Hepatocyte (in vitro differentiated cells): Measurements from ENCODE around the gene CALB2. TPM values are rescaled to one million over a fixed set of nuclear protein-coding genes. Genes with fewer than 3 reads are reported as not detected.
A peak's percentile ranks its signal among the peaks of the same experiment; 100 is the strongest.

Experiments used
- DNase-seq: peaks from one replicate; pipeline ENCODE4 v3.0.0-alpha.2; 2016; ENCODE audit warnings: low spot score
- H2AFZ ChIP-seq: fragments of 200-600 bp; sonication (generic); 2 replicates; pipeline ENCODE4 v1.6.0; 2016; ENCODE audit warnings: antibody characterized with exemption, mild to moderate bottlenecking
- H3K27ac ChIP-seq: fragments of 200-600 bp; sonication (generic); 2 replicates; pipeline ENCODE4 v1.5.1; 2016; ENCODE audit warnings: mild to moderate bottlenecking
- H3K27me3 ChIP-seq: fragments of 200-600 bp; sonication (generic); 2 replicates; pipeline ENCODE4 v1.6.1; 2016
- H3K36me3 ChIP-seq: fragments of 200-600 bp; sonication (generic); replicated peaks from 2 replicates; pipeline ENCODE4 v1.5.1; 2016; ENCODE audit warnings: low read depth; ENCODE audit not compliant: insufficient read depth
- H3K4me1 ChIP-seq: fragments of 200-600 bp; sonication (generic); 2 replicates; pipeline ENCODE4 v1.5.1; 2016; ENCODE audit warnings: mild to moderate bottlenecking, moderate library complexity; ENCODE audit not compliant: insufficient read depth
- H3K4me2 ChIP-seq: fragments of 200-600 bp; sonication (generic); 2 replicates; pipeline ENCODE4 v1.6.0; 2016
- H3K4me3 ChIP-seq: fragments of 200-600 bp; sonication (generic); 2 replicates; pipeline ENCODE4 v1.5.1; 2016; ENCODE audit warnings: mild to moderate bottlenecking
- H3K79me2 ChIP-seq: fragments of 200-600 bp; sonication (generic); 2 replicates; pipeline ENCODE4 v1.6.0; 2017; ENCODE audit warnings: mild to moderate bottlenecking
- H3K9me2 ChIP-seq: fragments of 200-600 bp; sonication (generic); replicated peaks from 2 replicates; pipeline ENCODE4 v1.6.0; 2017; ENCODE audit warnings: mild to moderate bottlenecking; ENCODE audit not compliant: insufficient read depth
- H3K9me3 ChIP-seq: fragments of 200-600 bp; sonication (generic); 2 replicates; pipeline ENCODE4 v1.5.1; 2016; ENCODE audit warnings: low read depth, mild to moderate bottlenecking
- H4K20me1 ChIP-seq: fragments of 200-600 bp; sonication (generic); 2 replicates; pipeline ENCODE4 v1.6.0; 2016; ENCODE audit warnings: mild to moderate bottlenecking; ENCODE audit not compliant: insufficient read depth, poor library complexity, severe bottlenecking
- EZH2 ChIP-seq: fragments of 200-600 bp; sonication (generic); IDR thresholded peaks from 2 replicates; pipeline ENCODE4 v1.6.1; 2016; ENCODE audit warnings: antibody characterized with exemption, mild to moderate bottlenecking, borderline replicate concordance
- EZH2phosphoT487 ChIP-seq: fragments of 200-600 bp; sonication (generic); IDR thresholded peaks from one replicate; pipeline ENCODE4 v1.6.1; 2018; ENCODE audit warnings: antibody characterized with exemption, mild to moderate bottlenecking, low read depth, moderate library complexity; ENCODE audit not compliant: unreplicated experiment, severe bottlenecking
- whole genome bisulfite sequencing: methylation state at CpG from one replicate; pipeline ENCODE4 v1.1.6; 2016; ENCODE audit warnings: low lambda C conversion rate; ENCODE audit errors: missing lambda C conversion rate; 5-methylcytosine and 5-hydroxymethylcytosine counted together
- polyA plus RNA-seq: library from polyadenylated mRNA; unstranded; fragments of >200 nt; fragmentation: Nextera tagmentation; extraction: Ambion mirVana; gene quantifications from 2 replicates; pipeline ENCODE4 v1.2.1, GENCODE V29; 2016
- total RNA-seq: library from RNA; depleted of rRNA; stranded (reverse); fragments of >200 nt; gene quantifications from 2 replicates; pipeline ENCODE4 v1.2.3, GENCODE V29; 2014
- TF ChIP-seq, protein P1 (sequence below): fragments of 200-600 bp; sonication (generic); IDR thresholded peaks from 2 replicates; pipeline ENCODE4 v1.5.1; 2016; ENCODE audit warnings: antibody characterized with exemption, mild to moderate bottlenecking; ENCODE audit not compliant: poor library complexity

Gene CALB2
- total and polyA plus RNA-seq, 2 experiments from 2014 or later, result 2.3 to 6.5 TPM

DNA sequence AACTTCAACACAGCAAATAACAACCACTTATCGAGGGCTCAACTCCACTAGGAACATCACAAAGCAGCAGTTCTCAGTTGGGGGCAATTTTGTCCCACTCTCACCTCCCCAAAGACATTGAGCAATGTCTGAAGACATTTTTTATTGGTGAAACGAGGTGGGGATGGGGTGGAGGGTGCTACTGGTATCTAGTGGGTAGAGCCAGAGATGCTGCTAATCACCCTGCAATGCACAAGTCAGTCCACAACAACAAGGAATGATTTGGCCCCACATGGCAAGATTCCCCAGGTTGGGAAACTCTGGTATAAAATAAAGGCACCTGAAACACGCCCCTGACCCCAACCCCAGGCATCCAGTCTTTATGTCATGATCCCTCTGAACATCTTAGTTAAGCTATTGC, 50.0 kb downstream of the CALB2 start:
- Histone ChIP-seq H3K4me3 (no peak overlapping the region), H2AFZ (no peak overlapping the region), H3K4me2 (no peak overlapping the region), H3K9me2 (no peaks in the 10 kb centered on the region), H3K36me3 (no peaks in the 10 kb centered on the region), H3K4me1 (no peaks in the 10 kb centered on the region), H3K79me2 (no peaks in the 10 kb centered on the region), H3K27me3 (peaks cover 14% of the 10 kb centered on the region), H4K20me1 (no peaks in the 10 kb centered on the region), H3K9me3 (no peaks in the 10 kb centered on the region), H3K27ac (no peak overlapping the region)
- no peak for DNase-seq
- WGBS, result 66% methylated on average over 3 of the region's 3 CpGs
- TF ChIP-seq EZH2 (no peak), EZH2phosphoT487 (no peak)
- TF ChIP-seq, protein P1, sequence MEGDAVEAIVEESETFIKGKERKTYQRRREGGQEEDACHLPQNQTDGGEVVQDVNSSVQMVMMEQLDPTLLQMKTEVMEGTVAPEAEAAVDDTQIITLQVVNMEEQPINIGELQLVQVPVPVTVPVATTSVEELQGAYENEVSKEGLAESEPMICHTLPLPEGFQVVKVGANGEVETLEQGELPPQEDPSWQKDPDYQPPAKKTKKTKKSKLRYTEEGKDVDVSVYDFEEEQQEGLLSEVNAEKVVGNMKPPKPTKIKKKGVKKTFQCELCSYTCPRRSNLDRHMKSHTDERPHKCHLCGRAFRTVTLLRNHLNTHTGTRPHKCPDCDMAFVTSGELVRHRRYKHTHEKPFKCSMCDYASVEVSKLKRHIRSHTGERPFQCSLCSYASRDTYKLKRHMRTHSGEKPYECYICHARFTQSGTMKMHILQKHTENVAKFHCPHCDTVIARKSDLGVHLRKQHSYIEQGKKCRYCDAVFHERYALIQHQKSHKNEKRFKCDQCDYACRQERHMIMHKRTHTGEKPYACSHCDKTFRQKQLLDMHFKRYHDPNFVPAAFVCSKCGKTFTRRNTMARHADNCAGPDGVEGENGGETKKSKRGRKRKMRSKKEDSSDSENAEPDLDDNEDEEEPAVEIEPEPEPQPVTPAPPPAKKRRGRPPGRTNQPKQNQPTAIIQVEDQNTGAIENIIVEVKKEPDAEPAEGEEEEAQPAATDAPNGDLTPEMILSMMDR, result no peak

DNA sequence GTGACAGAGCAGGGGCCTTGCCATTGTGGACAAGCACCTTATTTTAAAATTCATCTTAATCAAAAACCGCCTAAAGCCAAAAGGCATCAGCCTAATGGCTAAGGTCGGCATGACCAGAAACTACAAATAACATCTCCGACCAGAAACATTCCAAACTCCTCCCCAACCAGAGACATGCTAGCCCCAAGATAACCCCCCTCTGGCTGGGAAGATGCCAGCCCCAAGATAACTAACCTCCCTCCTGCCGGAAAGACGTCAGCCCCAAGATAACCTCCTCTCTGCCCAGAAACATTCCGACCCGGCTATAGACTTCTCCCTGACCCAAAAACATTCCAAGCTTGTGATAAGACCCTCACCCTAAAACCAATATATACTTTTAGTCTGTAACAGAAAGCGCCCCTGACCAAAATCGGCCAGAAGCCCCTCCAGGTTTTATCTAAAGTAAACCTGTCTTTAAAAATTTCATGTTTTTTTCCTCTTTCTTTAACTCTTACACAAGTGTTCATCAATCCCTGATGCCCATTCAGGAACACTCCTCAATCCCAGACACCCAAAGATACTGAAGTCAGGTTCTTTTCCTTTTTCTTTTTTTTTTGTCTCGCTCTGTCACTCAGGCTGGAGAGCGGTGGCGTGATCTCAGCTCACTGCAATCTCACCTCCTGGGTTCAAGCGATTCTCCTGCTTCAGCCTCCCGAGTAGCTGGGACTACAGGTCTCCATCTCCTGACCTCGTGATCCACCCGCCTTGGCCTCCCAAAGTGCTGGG, 50.7 kb downstream of the CALB2 start:
- no peak for DNase-seq
- Histone ChIP-seq H3K4me2 (no peak overlapping the region), H3K79me2 (no peaks in the 10 kb centered on the region), H3K9me3 (no peaks in the 10 kb centered on the region), H2AFZ (no peak overlapping the region), H3K9me2 (no peaks in the 10 kb centered on the region), H3K4me1 (no peaks in the 10 kb centered on the region), H4K20me1 (no peaks in the 10 kb centered on the region), H3K27me3 (peaks cover 14% of the 10 kb centered on the region), H3K27ac (no peak overlapping the region), H3K4me3 (no peak overlapping the region), H3K36me3 (no peaks in the 10 kb centered on the region)
- TF ChIP-seq EZH2phosphoT487 (no peak), EZH2 (no peak)
- 54% methylated on average over 16 of the region's 16 CpGs for WGBS

DNA sequence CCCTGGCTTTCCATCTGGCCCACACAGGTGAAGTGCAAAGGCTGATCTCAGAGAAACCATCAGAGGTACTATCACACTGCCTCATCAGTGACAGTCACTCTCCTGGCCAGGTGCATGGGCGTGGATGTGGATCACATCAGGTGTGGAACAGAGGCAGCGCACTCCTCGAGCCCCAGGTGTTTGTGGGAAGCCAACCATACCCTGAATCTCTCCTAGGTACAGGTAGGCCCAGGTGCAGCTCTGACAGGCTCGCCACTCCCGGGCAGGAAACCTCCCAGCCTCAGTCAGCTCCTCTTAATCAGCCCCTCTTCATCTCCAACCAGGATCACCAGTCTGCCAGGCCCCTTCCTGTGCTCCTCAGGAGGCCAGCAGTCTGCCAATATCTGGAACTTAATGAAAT, 51.6 kb downstream of the CALB2 start:
- 84% methylated on average over 5 of the region's 5 CpGs for WGBS
- Histone ChIP-seq H2AFZ (no peak overlapping the region), H3K9me2 (no peaks in the 10 kb centered on the region), H3K4me2 (no peak overlapping the region), H3K36me3 (no peaks in the 10 kb centered on the region), H3K79me2 (no peaks in the 10 kb centered on the region), H3K4me1 (no peaks in the 10 kb centered on the region), H3K27me3 (peaks cover 14% of the 10 kb centered on the region), H3K27ac (no peak overlapping the region), H3K9me3 (no peaks in the 10 kb centered on the region), H3K4me3 (no peak overlapping the region), H4K20me1 (no peaks in the 10 kb centered on the region)
- TF ChIP-seq, protein P1, result no peak
- DNase-seq, result no peak

DNA sequence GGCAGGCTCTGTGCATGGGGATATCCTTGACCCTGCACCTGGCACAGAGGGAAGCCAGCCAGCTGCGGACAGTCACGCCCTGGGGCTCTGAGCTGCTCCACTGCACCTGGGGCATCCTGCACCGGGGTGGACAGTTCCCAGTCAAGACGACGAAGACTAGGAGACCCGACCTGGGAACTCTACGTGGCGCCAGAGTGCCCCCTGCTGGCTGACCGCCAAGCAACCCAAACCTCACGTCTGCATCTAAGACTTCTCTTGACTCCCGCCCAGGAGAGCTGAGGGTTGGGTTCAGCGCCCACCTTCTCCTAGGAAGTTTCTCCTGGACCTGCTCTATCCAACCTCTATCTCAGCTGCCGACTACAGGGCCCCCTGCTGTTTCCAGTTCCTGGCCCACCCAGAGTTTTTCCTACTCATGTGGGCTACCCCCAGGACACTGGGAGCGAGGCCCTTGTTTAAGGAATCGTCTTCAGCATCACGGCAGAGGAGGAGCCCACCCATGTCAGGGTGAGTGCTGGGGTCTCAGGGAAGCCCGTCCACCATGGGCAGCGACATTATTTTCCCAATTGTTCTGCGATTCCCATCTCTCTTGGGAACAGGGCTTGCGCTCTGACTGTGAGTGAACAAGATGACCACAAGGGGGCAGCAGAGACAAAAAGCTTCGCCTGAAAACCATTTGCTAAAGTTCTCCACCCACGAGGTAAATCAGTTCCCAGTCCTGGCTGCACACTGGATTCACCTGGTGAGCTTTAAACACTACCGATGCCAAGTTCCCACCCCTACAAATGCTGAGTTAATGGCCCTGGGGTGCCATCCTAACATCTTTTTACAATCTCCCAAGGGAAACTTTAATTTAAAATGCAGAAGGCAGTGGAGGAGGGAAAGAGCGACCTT, 54.0 kb downstream of the CALB2 start:
- no peaks in the 10 kb centered on the region for H3K79me2 ChIP-seq
- WGBS, result 10% methylated on average over 24 of the region's 24 CpGs
- peak overlapping the region; percentile 53 for H3K4me2 ChIP-seq
- peak; percentile 89 for DNase-seq
- H3K4me1 ChIP-seq, result no peaks in the 10 kb centered on the region
- no peaks in the 10 kb centered on the region for H3K9me2 ChIP-seq
- no peak overlapping the region for H3K27ac ChIP-seq
- H3K4me3 ChIP-seq, result no peak overlapping the region
- H4K20me1 ChIP-seq, result no peaks in the 10 kb centered on the region
- no peak overlapping the region for H2AFZ ChIP-seq
- TF ChIP-seq, protein P1, result peak; percentile 81
- no peak for TF ChIP-seq EZH2phosphoT487
- H3K36me3 ChIP-seq, result no peaks in the 10 kb centered on the region
- no peaks in the 10 kb centered on the region for H3K9me3 ChIP-seq
- H3K27me3 ChIP-seq, result peaks cover 12% of the 10 kb centered on the region
